Left ventricle myocardium inferior (tissue), 1 donor: Measurements from ENCODE around the gene TMPRSS11D. TPM values are rescaled to one million over a fixed set of nuclear protein-coding genes. Genes with fewer than 3 reads are reported as not detected.

Experiments used
- DNase-seq: peaks from one replicate; pipeline ENCODE4 v3.0.0-alpha.2; 2020
- H3K27ac ChIP-seq: fragments of 200-600 bp; replicated peaks from 2 replicates; pipeline ENCODE4 v1.8.0; 2021
- H3K27me3 ChIP-seq: fragments of 200-600 bp; 2 replicates; pipeline ENCODE4 v1.8.0; 2021; ENCODE audit warnings: low read depth
- H3K36me3 ChIP-seq: fragments of 200-600 bp; 2 replicates; pipeline ENCODE4 v1.8.0; 2021
- H3K4me1 ChIP-seq: fragments of 200-600 bp; 2 replicates; pipeline ENCODE4 v1.8.0; 2021
- H3K4me3 ChIP-seq: fragments of 200-600 bp; 2 replicates; pipeline ENCODE4 v1.8.0; 2021; ENCODE audit warnings: mild to moderate bottlenecking, moderate library complexity
- H3K9me3 ChIP-seq: fragments of 200-600 bp; replicated peaks from 2 replicates; pipeline ENCODE4 v1.8.0; 2021
- intact Hi-C: fragments of 100-400 bp; cut with micrococcal nuclease; formaldehyde crosslinking; loops from one replicate; pipeline ENCODE4 v1.11.0; 2022
- total RNA-seq: library from RNA; stranded (reverse); fragmentation: NEBNext Ultra II Directional; extraction: Animal tissue kit (Norgen Biotek cat#: 25700); gene quantifications from one replicate; pipeline ENCODE4 v1.2.1, GENCODE V29; 2021
- TF ChIP-seq, protein P1 (sequence below): fragments of 200-600 bp; IDR thresholded peaks from 2 replicates; pipeline ENCODE4 v1.8.0; 2021; ENCODE audit warnings: antibody characterized with exemption, mild to moderate bottlenecking, borderline replicate concordance
- donor health status: DM: no; HTN: yes; CAD: no; lungs with severe emphysema.

TMPRSS11D gene
- total RNA-seq, 1 donor from 2014 or later: not detected

DNA sequence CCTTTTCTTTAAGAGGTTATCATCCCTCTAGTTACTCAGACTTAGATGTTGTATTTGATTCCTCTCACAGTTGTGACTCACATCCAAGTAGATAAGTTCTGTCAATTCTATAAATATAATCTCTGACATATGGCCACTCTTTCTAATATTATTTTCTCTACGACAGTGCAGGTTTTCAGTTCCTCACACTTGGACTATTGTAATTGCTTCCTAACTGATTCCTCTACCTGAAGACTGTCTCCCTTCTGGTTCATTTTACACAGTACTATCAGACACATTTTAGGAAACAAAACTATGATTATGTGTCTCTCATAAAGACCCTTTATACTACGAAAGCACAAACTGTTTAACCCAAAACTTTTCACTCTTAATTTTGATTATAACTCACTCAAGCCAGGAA is 98.3 kb downstream of the TMPRSS11D start:
- no peak overlapping the region for H3K4me3 ChIP-seq
- TF ChIP-seq, protein P1, sequence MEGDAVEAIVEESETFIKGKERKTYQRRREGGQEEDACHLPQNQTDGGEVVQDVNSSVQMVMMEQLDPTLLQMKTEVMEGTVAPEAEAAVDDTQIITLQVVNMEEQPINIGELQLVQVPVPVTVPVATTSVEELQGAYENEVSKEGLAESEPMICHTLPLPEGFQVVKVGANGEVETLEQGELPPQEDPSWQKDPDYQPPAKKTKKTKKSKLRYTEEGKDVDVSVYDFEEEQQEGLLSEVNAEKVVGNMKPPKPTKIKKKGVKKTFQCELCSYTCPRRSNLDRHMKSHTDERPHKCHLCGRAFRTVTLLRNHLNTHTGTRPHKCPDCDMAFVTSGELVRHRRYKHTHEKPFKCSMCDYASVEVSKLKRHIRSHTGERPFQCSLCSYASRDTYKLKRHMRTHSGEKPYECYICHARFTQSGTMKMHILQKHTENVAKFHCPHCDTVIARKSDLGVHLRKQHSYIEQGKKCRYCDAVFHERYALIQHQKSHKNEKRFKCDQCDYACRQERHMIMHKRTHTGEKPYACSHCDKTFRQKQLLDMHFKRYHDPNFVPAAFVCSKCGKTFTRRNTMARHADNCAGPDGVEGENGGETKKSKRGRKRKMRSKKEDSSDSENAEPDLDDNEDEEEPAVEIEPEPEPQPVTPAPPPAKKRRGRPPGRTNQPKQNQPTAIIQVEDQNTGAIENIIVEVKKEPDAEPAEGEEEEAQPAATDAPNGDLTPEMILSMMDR: no peak
- no peaks in the 10 kb centered on the region for H3K9me3 ChIP-seq
- no peak for DNase-seq
- H3K4me1 ChIP-seq: no peaks in the 10 kb centered on the region
- no peaks in the 10 kb centered on the region for H3K27me3 ChIP-seq
- H3K27ac ChIP-seq: no peak overlapping the region
- intact Hi-C loops: no loop called here
- H3K36me3 ChIP-seq: no peaks in the 10 kb centered on the region

DNA sequence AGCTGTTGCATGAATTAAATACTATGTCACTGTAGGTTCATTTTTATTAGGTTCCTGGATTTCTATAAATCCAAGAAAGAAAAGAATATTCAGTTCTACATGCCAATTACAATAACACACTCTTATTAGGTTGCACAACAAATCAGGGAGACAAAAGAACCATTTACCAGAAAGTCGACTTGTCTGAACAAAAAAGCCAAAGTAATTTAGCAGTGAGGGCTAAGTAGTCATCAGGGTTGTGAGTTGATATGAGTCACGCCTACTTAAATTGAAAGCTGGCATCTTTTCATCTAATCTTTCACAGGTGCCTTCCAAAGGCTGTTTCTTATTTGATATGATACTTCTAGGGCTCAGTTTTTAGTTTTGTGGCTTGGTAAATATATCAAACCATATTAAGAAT is 104.2 kb downstream of the TMPRSS11D start:
- DNase-seq: no peak
- TF ChIP-seq, protein P1: no peak
- no peaks in the 10 kb centered on the region for H3K27me3 ChIP-seq
- no peaks in the 10 kb centered on the region for H3K4me1 ChIP-seq
- H3K27ac ChIP-seq: no peak overlapping the region
- H3K4me3 ChIP-seq: no peak overlapping the region
- H3K9me3 ChIP-seq: no peaks in the 10 kb centered on the region
- intact Hi-C loops: no loop called here
- H3K36me3 ChIP-seq: no peaks in the 10 kb centered on the region

DNA sequence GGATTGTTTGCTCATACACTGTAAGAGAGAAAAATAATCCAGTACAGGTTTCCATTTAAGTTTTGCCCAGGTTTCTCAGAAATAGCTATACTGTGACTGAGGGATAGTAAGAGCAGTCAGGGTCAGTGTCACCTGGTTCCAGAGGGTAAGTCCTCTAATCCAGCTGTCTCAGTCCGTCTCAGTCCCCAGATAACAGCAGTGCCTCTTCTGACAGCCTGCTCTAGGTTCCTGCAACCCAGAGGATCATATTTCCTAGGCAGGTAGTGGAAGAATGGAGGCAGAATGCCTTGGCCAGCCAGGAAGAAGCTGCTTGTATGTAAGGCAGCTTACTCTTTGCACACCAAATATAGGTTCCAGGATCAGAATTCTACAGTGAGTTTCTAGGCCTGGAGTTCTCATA is 107.1 kb downstream of the TMPRSS11D start:
- H3K4me1 ChIP-seq: no peaks in the 10 kb centered on the region
- no peaks in the 10 kb centered on the region for H3K36me3 ChIP-seq
- no peak overlapping the region for H3K4me3 ChIP-seq
- DNase-seq: no peak
- intact Hi-C loops: no loop called here
- H3K9me3 ChIP-seq: no peaks in the 10 kb centered on the region
- TF ChIP-seq, protein P1: no peak
- no peak overlapping the region for H3K27ac ChIP-seq
- no peaks in the 10 kb centered on the region for H3K27me3 ChIP-seq

Other genes starting within 250 kb of the TMPRSS11D start
- 18.2 TPM for gene UBA6, start 182.8 kb downstream of the TMPRSS11D start, total RNA-seq
- gene GNRHR, start 129.6 kb downstream of the TMPRSS11D start, total RNA-seq: not detected
- gene TMPRSS11A, start 79.5 kb upstream of the TMPRSS11D start, total RNA-seq: not detected
- gene TMPRSS11F, start 245.9 kb upstream of the TMPRSS11D start, total RNA-seq: not detected